ENCODE measurements around the gene DNER. TPM values are rescaled to one million over a fixed set of nuclear protein-coding genes. Genes with fewer than 3 reads are reported as not detected.
A peak's percentile ranks its signal among the peaks of the same experiment; 100 is the strongest.

DNER gene
- polyA plus RNA-seq, 2 of the 4 experiments (the other 2 are of a cell fraction): 0.34 to 4.2 TPM

- DNase-seq (ENCODE audit: low read depth in 1 of 2, low spot score in 1 of 2) (no peak), ATAC-seq (no peak), FAIRE-seq (no peak)
- CTCF ChIA-PET: interaction anchor here (0.8 to 1.5 kb wide), 3 partner anchors 8 to 218 kb away, joined by 3 to 10 read pairs (median 3); no protein-coding TSS in a partner anchor
- H3K4me1 ChIP-seq: peaks cover 11% of the 10 kb centered on the region
- TF ChIP-seq HOXB5 (CRISPR knock-in tag; IDR thresholded peaks at IDR 0.05) (no peak), CTCF (IDR thresholded peaks at IDR 0.05) (no peak), JUNB (IDR thresholded peaks at IDR 0.05) (no peak), RAD21 (conservative IDR thresholded peaks at IDR 0.05 in 1 of 2, IDR thresholded peaks at IDR 0.05 in 1 of 2) (no peak), RARB (CRISPR knock-in tag; IDR thresholded peaks at IDR 0.05) (no peak), EHMT2 (IDR thresholded peaks at IDR 0.05; ENCODE audit: low read depth) (no peak), EP300 (IDR thresholded peaks at IDR 0.05) (no peak), HOXA7 (CRISPR knock-in tag; IDR thresholded peaks at IDR 0.05) (no peak), CHD2 (IDR thresholded peaks at IDR 0.05; ENCODE audit: low read length, partially characterized antibody) (no peak), ZSCAN20 (CRISPR knock-in tag; IDR thresholded peaks at IDR 0.05) (no peak), NR3C1 (IDR thresholded peaks at IDR 0.05) (no peak), RFX5 (IDR thresholded peaks at IDR 0.05) (no peak)
- H3K27ac ChIP-seq: no peak overlapping the region
- POLR2A ChIA-PET: no interaction called here
- H3K9me3 ChIP-seq: 0 out of 3 replicates have a peak, but pooled peaks cover 2% of the 10 kb centered on the region
- H3K4me3 ChIP-seq: no peak overlapping the region
- H3K4me2 ChIP-seq: no peak overlapping the region
Measured at GRCh38 chr2:229350883-229351282, 363.5 kb downstream of the DNER start.

- 69% methylated on average over 9 of the region's 9 CpGs for WGBS (ENCODE audit: missing lambda C conversion rate)
Measured at GRCh38 chr2:229350117-229350805, 364.1 kb downstream of the DNER start.

GRCh38 chr2:229348128-229348527 lies 366.2 kb downstream of the DNER start:
- FAIRE-seq (no peak), DNase-seq (ENCODE audit: low read depth in 1 of 2, low spot score in 1 of 2) (peak in 1 of 2 experiments; percentile 7), ATAC-seq (no peak)
- Histone ChIP-seq H3K4me2 (no peak overlapping the region), H3K4me1 (peaks cover 11% of the 10 kb centered on the region), H3K27ac (no peak overlapping the region), H3K9me3 (0 out of 3 replicates have a peak, but pooled peaks cover 2% of the 10 kb centered on the region), H3K4me3 (no peak overlapping the region)
- ChIA-PET CTCF (no interaction called here), POLR2A (no interaction called here)
- 59% methylated on average over 3 of the region's 3 CpGs for WGBS (ENCODE audit: missing lambda C conversion rate)
- TF ChIP-seq EHMT2 (IDR thresholded peaks at IDR 0.05; ENCODE audit: low read depth): no peak
- TF ChIP-seq TP53 (CRISPR knock-in tag; IDR thresholded peaks at IDR 0.05): no peak
- no peak for TF ChIP-seq FOSL2 (IDR thresholded peaks at IDR 0.05)
- no peak for TF ChIP-seq FOSL2 (CRISPR knock-in tag; IDR thresholded peaks at IDR 0.05)
- TF ChIP-seq KDM5A (IDR thresholded peaks at IDR 0.05): no peak
- TF ChIP-seq BHLHE40 (IDR thresholded peaks at IDR 0.05; ENCODE audit: low read depth, low read length): no peak
- TF ChIP-seq RCOR1 (IDR thresholded peaks at IDR 0.05; ENCODE audit: low read depth, low read length): no peak
- no peak for TF ChIP-seq ESRRA (IDR thresholded peaks at IDR 0.05; ENCODE audit: borderline replicate concordance, low read length)
- no peak for TF ChIP-seq RNF2 (IDR thresholded peaks at IDR 0.05; ENCODE audit: borderline replicate concordance, low read depth)
- no peak for TF ChIP-seq REST (IDR thresholded peaks at IDR 0.05)
- TF ChIP-seq CHD4 (IDR thresholded peaks at IDR 0.05; ENCODE audit: borderline replicate concordance): no peak

More at GRCh38 chr2:229350117-229350805, 364.1 kb downstream of the DNER start:
- Histone ChIP-seq H3K27ac (no peak overlapping the region), H3K4me2 (no peak overlapping the region), H3K4me1 (peaks cover 11% of the 10 kb centered on the region), H3K4me3 (no peak overlapping the region), H3K9me3 (0 out of 3 replicates have a peak, but pooled peaks cover 2% of the 10 kb centered on the region)
- ChIA-PET POLR2A (no interaction called here), CTCF (interaction anchor here (1.0 to 1.5 kb wide), 2 partner anchors 8 to 217 kb away, joined by 3 to 10 read pairs; no protein-coding TSS in a partner anchor)
- TF ChIP-seq ELK1 (IDR thresholded peaks at IDR 0.05; ENCODE audit: low read depth, low read length) (no peak), TFCP2L1 (CRISPR knock-in tag; IDR thresholded peaks at IDR 0.05) (no peak), FOXS1 (CRISPR knock-in tag; IDR thresholded peaks at IDR 0.05) (no peak), HDAC2 (IDR thresholded peaks at IDR 0.05) (no peak)
- ATAC-seq (no peak), FAIRE-seq (no peak), DNase-seq (ENCODE audit: low read depth in 1 of 2, low spot score in 1 of 2) (no peak)
